Measurements from ENCODE around the gene LRRC75A.

- TF ChIP-seq CTCF (IDR thresholded peaks at IDR 0.05; ENCODE audit: insufficient read depth, low read length) (no peak), POLR2AphosphoS5 (IDR thresholded peaks at IDR 0.05; ENCODE audit: low read depth) (no peak), REST (IDR thresholded peaks at IDR 0.05; ENCODE audit: insufficient replicate concordance, low read depth) (no peak)
Measured at GRCh38 chr17:16477255-16477654, 14.7 kb downstream of the LRRC75A start.
